T-helper 1 cell treated with Interleukin-12 subunit alpha and Interleukin-12 subunit beta and Interleukin-4 antibody, amounts not matched to agents 30 μg/mL and 1 μg/mL, for 36 hours (primary cell): Measurements from ENCODE around the gene L3MBTL3.
"Not testable (repeated sequence)": the region's sequence is repeated elsewhere in the genome, so short reads cannot be mapped to it uniquely, and the experiment has no call there.

ENCODE experiments used
- H3K27ac Mint-ChIP-seq: one replicate; pipeline ENCODE4 v1.8.0; 2021; ENCODE audit warnings: mild to moderate bottlenecking, mixed read lengths
- H3K27me3 Mint-ChIP-seq: one replicate; pipeline ENCODE4 v1.8.0; 2021; ENCODE audit warnings: low read depth, mixed read lengths
- H3K36me3 Mint-ChIP-seq: one replicate; pipeline ENCODE4 v1.8.0; 2021; ENCODE audit warnings: low read depth, mixed read lengths
- H3K4me1 Mint-ChIP-seq: one replicate; pipeline ENCODE4 v1.8.0; 2021; ENCODE audit warnings: low read depth, mixed read lengths
- H3K4me3 Mint-ChIP-seq: one replicate; pipeline ENCODE4 v1.8.0; 2021; ENCODE audit warnings: mild to moderate bottlenecking, moderate library complexity, mixed read lengths
- H3K9me3 Mint-ChIP-seq: one replicate; pipeline ENCODE4 v1.8.0; 2021; ENCODE audit warnings: mixed read lengths

Gene L3MBTL3

GRCh38 chr6:130122243-130122642, 103.9 kb downstream of the L3MBTL3 start:
- H3K9me3 Mint-ChIP-seq = peaks cover 2% of the 10 kb centered on the region
- H3K27me3 Mint-ChIP-seq = no peaks in the 10 kb centered on the region
- no peak overlapping the region for H3K4me3 Mint-ChIP-seq
- peaks cover 8% of the 10 kb centered on the region for H3K4me1 Mint-ChIP-seq
- H3K36me3 Mint-ChIP-seq = peaks cover 13% of the 10 kb centered on the region
- no peak overlapping the region for H3K27ac Mint-ChIP-seq

- H3K9me3 Mint-ChIP-seq = no peaks in the 10 kb centered on the region
- H3K4me1 Mint-ChIP-seq = peaks cover 28% of the 10 kb centered on the region
- no peak overlapping the region for H3K27ac Mint-ChIP-seq
These were observed 108.8 kb downstream of the L3MBTL3 start for GRCh38 chr6:130127195-130127594.

GRCh38 chr6:130128326-130128725, 109.9 kb downstream of the L3MBTL3 start:
- Mint-ChIP-seq H3K9me3 (no peaks in the 10 kb centered on the region), H3K4me3 (no peak overlapping the region), H3K27me3 (no peaks in the 10 kb centered on the region), H3K27ac (no peak overlapping the region), H3K4me1 (peaks cover 38% of the 10 kb centered on the region), H3K36me3 (peaks cover 16% of the 10 kb centered on the region)

More at GRCh38 chr6:130127195-130127594, 108.8 kb downstream of the L3MBTL3 start:
- Mint-ChIP-seq H3K27me3 (no peaks in the 10 kb centered on the region), H3K4me3 (no peak overlapping the region), H3K36me3 (peaks cover 16% of the 10 kb centered on the region)

- no peak overlapping the region for H3K27ac Mint-ChIP-seq
These were observed 111.4 kb downstream of the L3MBTL3 start for GRCh38 chr6:130129762-130130246.

GRCh38 chr6:130132286-130132701, 113.9 kb downstream of the L3MBTL3 start:
- Mint-ChIP-seq H3K27me3 (no peaks in the 10 kb centered on the region), H3K4me1 (peaks cover 57% of the 10 kb centered on the region), H3K36me3 (peaks cover 27% of the 10 kb centered on the region), H3K4me3 (peak overlapping the region; percentile 59), H3K9me3 (no peaks in the 10 kb centered on the region), H3K27ac (peak overlapping the region; percentile 93)

More at GRCh38 chr6:130129762-130130246, 111.4 kb downstream of the L3MBTL3 start:
- H3K4me3 Mint-ChIP-seq = no peak overlapping the region
- H3K36me3 Mint-ChIP-seq = peaks cover 18% of the 10 kb centered on the region
- H3K9me3 Mint-ChIP-seq = no peaks in the 10 kb centered on the region
- H3K4me1 Mint-ChIP-seq = peaks cover 51% of the 10 kb centered on the region
- no peaks in the 10 kb centered on the region for H3K27me3 Mint-ChIP-seq

GRCh38 chr6:130134582-130134981, 116.2 kb downstream of the L3MBTL3 start:
- Mint-ChIP-seq H3K27me3 (no peaks in the 10 kb centered on the region), H3K36me3 (peaks cover 41% of the 10 kb centered on the region), H3K9me3 (peaks cover 6% of the 10 kb centered on the region), H3K27ac (peak overlapping the region; percentile 34), H3K4me3 (peak overlapping the region; percentile 16), H3K4me1 (peaks cover 75% of the 10 kb centered on the region)

- peaks cover 6% of the 10 kb centered on the region for H3K9me3 Mint-ChIP-seq
- peaks cover 68% of the 10 kb centered on the region for H3K4me1 Mint-ChIP-seq
- H3K27ac Mint-ChIP-seq = no peak overlapping the region
- no peak overlapping the region for H3K4me3 Mint-ChIP-seq
- H3K27me3 Mint-ChIP-seq = no peaks in the 10 kb centered on the region
- peaks cover 41% of the 10 kb centered on the region for H3K36me3 Mint-ChIP-seq
These were observed 118.4 kb downstream of the L3MBTL3 start for GRCh38 chr6:130136798-130137197.

GRCh38 chr6:130138116-130138908, 119.9 kb downstream of the L3MBTL3 start:
- Mint-ChIP-seq H3K36me3 (peaks cover 54% of the 10 kb centered on the region), H3K27ac (peak overlapping the region; percentile 82), H3K4me3 (peak overlapping the region; percentile 68), H3K4me1 (peaks cover 54% of the 10 kb centered on the region), H3K27me3 (no peaks in the 10 kb centered on the region), H3K9me3 (peaks cover 6% of the 10 kb centered on the region)

- no peaks in the 10 kb centered on the region for H3K27me3 Mint-ChIP-seq
- peaks cover 49% of the 10 kb centered on the region for H3K4me1 Mint-ChIP-seq
- peaks cover 6% of the 10 kb centered on the region for H3K9me3 Mint-ChIP-seq
- peaks cover 60% of the 10 kb centered on the region for H3K36me3 Mint-ChIP-seq
- peak overlapping the region; percentile 68 for H3K4me3 Mint-ChIP-seq
- peak overlapping the region; percentile 82 for H3K27ac Mint-ChIP-seq
These were observed 120.5 kb downstream of the L3MBTL3 start for GRCh38 chr6:130138909-130139242.

- Mint-ChIP-seq H3K27ac (no peak overlapping the region), H3K4me3 (no peak overlapping the region), H3K36me3 (peaks cover 62% of the 10 kb centered on the region), H3K9me3 (peaks cover 6% of the 10 kb centered on the region), H3K4me1 (peaks cover 40% of the 10 kb centered on the region), H3K27me3 (no peaks in the 10 kb centered on the region)
These were observed 121.7 kb downstream of the L3MBTL3 start for GRCh38 chr6:130140084-130140483.

GRCh38 chr6:130143709-130144108, 125.3 kb downstream of the L3MBTL3 start:
- Mint-ChIP-seq H3K4me1 (peaks cover 25% of the 10 kb centered on the region), H3K9me3 (no peaks in the 10 kb centered on the region), H3K36me3 (peaks cover 62% of the 10 kb centered on the region), H3K4me3 (no peak overlapping the region), H3K27ac (no peak overlapping the region), H3K27me3 (no peaks in the 10 kb centered on the region)

- Mint-ChIP-seq H3K4me3 (no peak overlapping the region), H3K36me3 (peaks cover 65% of the 10 kb centered on the region), H3K27me3 (no peaks in the 10 kb centered on the region), H3K9me3 (no peaks in the 10 kb centered on the region), H3K4me1 (peaks cover 6% of the 10 kb centered on the region), H3K27ac (no peak overlapping the region)
These were observed 128.7 kb downstream of the L3MBTL3 start for GRCh38 chr6:130147111-130147510.

- H3K4me1 Mint-ChIP-seq = peaks cover 6% of the 10 kb centered on the region
- no peaks in the 10 kb centered on the region for H3K27me3 Mint-ChIP-seq
- no peak overlapping the region for H3K27ac Mint-ChIP-seq
- peaks cover 61% of the 10 kb centered on the region for H3K36me3 Mint-ChIP-seq
- H3K9me3 Mint-ChIP-seq = no peaks in the 10 kb centered on the region
- H3K4me3 Mint-ChIP-seq = no peak overlapping the region
These were observed 129.8 kb downstream of the L3MBTL3 start for GRCh38 chr6:130148181-130148580.

GRCh38 chr6:130149016-130149415, 130.6 kb downstream of the L3MBTL3 start:
- not testable (repeated sequence) for H3K4me3 Mint-ChIP-seq, H3K4me1 Mint-ChIP-seq, H3K27ac Mint-ChIP-seq, H3K9me3 Mint-ChIP-seq, H3K27me3 Mint-ChIP-seq
- H3K36me3 Mint-ChIP-seq = peaks cover 54% of the 10 kb centered on the region

GRCh38 chr6:130150906-130151305, 132.5 kb downstream of the L3MBTL3 start:
- Mint-ChIP-seq H3K27me3 (no peaks in the 10 kb centered on the region), H3K4me3 (no peak overlapping the region), H3K4me1 (peaks cover 6% of the 10 kb centered on the region), H3K36me3 (peaks cover 48% of the 10 kb centered on the region), H3K27ac (no peak overlapping the region), H3K9me3 (no peaks in the 10 kb centered on the region)
